ENCODE data around the gene KMT5B.

KMT5B gene

DNA sequence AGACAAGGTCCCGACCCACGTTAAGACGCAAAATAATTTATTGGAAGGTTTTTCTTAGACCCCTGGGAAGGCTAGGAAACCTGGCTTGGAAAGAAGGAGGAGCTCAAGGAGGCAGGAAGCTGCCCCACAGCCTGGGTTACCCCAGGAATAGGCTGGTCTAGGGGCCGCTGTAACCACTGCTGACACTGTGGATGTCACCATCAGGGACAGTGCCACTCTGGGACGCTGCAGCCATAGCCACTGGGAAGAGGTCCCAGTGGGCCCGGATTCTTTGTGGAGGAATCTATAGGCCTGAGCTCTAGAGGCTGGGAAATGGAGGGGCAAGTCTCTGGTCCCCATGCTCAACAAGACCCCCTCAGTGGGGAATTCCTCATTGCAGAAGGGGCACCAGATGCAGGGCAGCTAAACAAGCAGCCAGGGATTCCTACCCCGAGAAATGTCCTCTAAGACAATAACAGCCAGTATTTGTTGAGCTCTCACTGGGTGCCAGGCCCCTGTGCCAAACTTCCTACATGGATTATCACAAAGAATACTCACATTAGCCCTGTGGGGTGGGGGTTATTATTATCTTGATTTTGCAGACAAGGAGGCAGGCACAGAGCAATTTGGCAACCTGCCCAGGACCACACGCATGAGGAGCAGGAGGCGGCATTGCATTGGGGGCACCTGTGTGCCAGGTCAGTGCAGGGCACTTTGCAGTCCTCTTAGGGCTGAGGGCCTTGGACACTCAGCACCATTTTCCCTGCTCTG lies 72.4 kb downstream of the KMT5B start:
- Histone ChIP-seq H3K9ac (ENCODE audit: low read length) (no peak overlapping the region), H4K20me1 (ENCODE audit: insufficient read depth, low read length) (no peaks in the 10 kb centered on the region), H3K36me3 (ENCODE audit: insufficient read depth, low read length) (no peaks in the 10 kb centered on the region), H3K27ac (ENCODE audit: low read depth, low read length, poor library complexity, severe bottlenecking) (no peak overlapping the region), H3K79me2 (ENCODE audit: insufficient read depth, low read length) (no peaks in the 10 kb centered on the region), H3K27me3 (ENCODE audit: insufficient read depth, low read length) (peaks cover 8% of the 10 kb centered on the region; the same call in 1 of the 2 replicates), H3K9me3 (ENCODE audit: low read length) (no peaks in the 10 kb centered on the region), H3K4me1 (ENCODE audit: insufficient read depth, low read length, severe bottlenecking) (peaks cover 8% of the 10 kb centered on the region), H2AFZ (ENCODE audit: low read length) (no peak overlapping the region), H3K9me2 (ENCODE audit: low read depth, low read length) (no peaks in the 10 kb centered on the region), H3K4me3 (ENCODE audit: low read depth, low read length, poor library complexity, severe bottlenecking) (no peak overlapping the region), H3F3A (ENCODE audit: insufficient read depth, low read length) (no peaks in the 10 kb centered on the region), H3K4me2 (ENCODE audit: low read length) (no peak overlapping the region)
- TF ChIP-seq EZH2 (IDR thresholded peaks at IDR 0.05; ENCODE audit: borderline replicate concordance, low read length) (no peak), CTCF (IDR thresholded peaks at IDR 0.05; ENCODE audit: low read length) (no peak)

DNA sequence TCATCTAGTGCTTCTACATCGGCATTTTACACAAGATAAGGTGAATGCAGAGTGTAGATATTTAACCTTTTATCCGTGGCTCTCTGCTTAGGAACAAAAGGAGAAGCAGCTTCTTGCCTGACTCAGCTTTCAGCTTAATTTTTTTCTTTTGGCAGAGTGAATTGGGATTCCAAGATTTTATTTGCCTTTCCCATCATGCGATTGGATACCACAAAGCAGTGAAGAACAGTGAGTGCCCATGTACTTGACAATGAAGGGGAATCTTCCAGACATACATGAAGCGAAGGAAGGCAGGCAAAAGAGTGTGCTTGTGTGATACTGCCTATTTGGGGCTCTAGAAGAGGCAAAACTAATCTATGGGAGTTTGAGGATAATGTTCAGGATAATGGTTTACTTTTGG lies 74.9 kb downstream of the KMT5B start:
- Histone ChIP-seq H2AFZ (ENCODE audit: low read length) (no peak overlapping the region), H3F3A (ENCODE audit: insufficient read depth, low read length) (no peaks in the 10 kb centered on the region), H3K4me2 (ENCODE audit: low read length) (no peak overlapping the region), H3K36me3 (ENCODE audit: insufficient read depth, low read length) (no peaks in the 10 kb centered on the region), H4K20me1 (ENCODE audit: insufficient read depth, low read length) (no peaks in the 10 kb centered on the region), H3K4me3 (ENCODE audit: low read depth, low read length, poor library complexity, severe bottlenecking) (no peak overlapping the region), H3K27ac (ENCODE audit: low read depth, low read length, poor library complexity, severe bottlenecking) (no peak overlapping the region), H3K9me2 (ENCODE audit: low read depth, low read length) (no peaks in the 10 kb centered on the region), H3K79me2 (ENCODE audit: insufficient read depth, low read length) (no peaks in the 10 kb centered on the region), H3K9me3 (ENCODE audit: low read length) (peaks cover 4% of the 10 kb centered on the region; the same call in 1 of the 2 replicates), H3K4me1 (ENCODE audit: insufficient read depth, low read length, severe bottlenecking) (peaks cover 8% of the 10 kb centered on the region), H3K9ac (ENCODE audit: low read length) (no peak overlapping the region), H3K27me3 (ENCODE audit: insufficient read depth, low read length) (peaks cover 8% of the 10 kb centered on the region; the same call in 1 of the 2 replicates)
- TF ChIP-seq CTCF (IDR thresholded peaks at IDR 0.05; ENCODE audit: low read length) (no peak), EZH2 (IDR thresholded peaks at IDR 0.05; ENCODE audit: borderline replicate concordance, low read length) (no peak)

GRCh38 chr11:68137833-68138232 lies 75.3 kb downstream of the KMT5B start:
- Histone ChIP-seq H3K27ac (ENCODE audit: low read depth, low read length, poor library complexity, severe bottlenecking) (no peak overlapping the region), H3K36me3 (ENCODE audit: insufficient read depth, low read length) (no peaks in the 10 kb centered on the region), H3K4me2 (ENCODE audit: low read length) (no peak overlapping the region), H3K9ac (ENCODE audit: low read length) (no peak overlapping the region), H3K9me2 (ENCODE audit: low read depth, low read length) (no peaks in the 10 kb centered on the region), H4K20me1 (ENCODE audit: insufficient read depth, low read length) (no peaks in the 10 kb centered on the region), H3K9me3 (ENCODE audit: low read length) (peaks cover 5% of the 10 kb centered on the region; the same call in 1 of the 2 replicates), H3K27me3 (ENCODE audit: insufficient read depth, low read length) (peaks cover 8% of the 10 kb centered on the region; the same call in 1 of the 2 replicates), H3F3A (ENCODE audit: insufficient read depth, low read length) (no peaks in the 10 kb centered on the region), H2AFZ (ENCODE audit: low read length) (no peak overlapping the region), H3K4me1 (ENCODE audit: insufficient read depth, low read length, severe bottlenecking) (peaks cover 8% of the 10 kb centered on the region), H3K79me2 (ENCODE audit: insufficient read depth, low read length) (no peaks in the 10 kb centered on the region), H3K4me3 (ENCODE audit: low read depth, low read length, poor library complexity, severe bottlenecking) (no peak overlapping the region)
- TF ChIP-seq EZH2 (IDR thresholded peaks at IDR 0.05; ENCODE audit: borderline replicate concordance, low read length), result no peak
- no peak for TF ChIP-seq CTCF (IDR thresholded peaks at IDR 0.05; ENCODE audit: low read length)

Data from OCI-LY1 (cell line).